RWPE1 (cell line): ENCODE data around the gene TTC28.
"Not testable (repeated sequence)": the region's sequence is repeated elsewhere in the genome, so short reads cannot be mapped to it uniquely, and the experiment has no call there.

Experiments
- CTCF ChIA-PET: fragments of 350-600 bp; sonication (Branson Sonifier 250); formaldehyde crosslinking; extraction: SDS; loops from one replicate; lab custom pipeline; 2021; lab: Yijun Ruan, JAX
- POLR2A ChIA-PET: fragments of 400-600 bp; formaldehyde crosslinking; extraction: SDS; loops from one replicate; lab custom pipeline; 2020; ENCODE audit warnings: antibody characterized with exemption; ENCODE audit not compliant: low non-redundant PET; lab: Yijun Ruan, JAX
- DNase-seq: peaks from one replicate; pipeline ENCODE4 v3.0.0; 2012; ENCODE audit warnings: low spot score
- H3K27ac ChIP-seq: fragments of 450-650 bp; 2 replicates; pipeline ENCODE4 v1.5.1; 2017
- TF ChIP-seq, protein P1 (sequence below): fragments of 450-650 bp; conservative IDR thresholded peaks from 2 replicates; pipeline ENCODE4 v1.5.1; 2017; ENCODE audit warnings: low read depth, mild to moderate bottlenecking

Gene TTC28

DNA sequence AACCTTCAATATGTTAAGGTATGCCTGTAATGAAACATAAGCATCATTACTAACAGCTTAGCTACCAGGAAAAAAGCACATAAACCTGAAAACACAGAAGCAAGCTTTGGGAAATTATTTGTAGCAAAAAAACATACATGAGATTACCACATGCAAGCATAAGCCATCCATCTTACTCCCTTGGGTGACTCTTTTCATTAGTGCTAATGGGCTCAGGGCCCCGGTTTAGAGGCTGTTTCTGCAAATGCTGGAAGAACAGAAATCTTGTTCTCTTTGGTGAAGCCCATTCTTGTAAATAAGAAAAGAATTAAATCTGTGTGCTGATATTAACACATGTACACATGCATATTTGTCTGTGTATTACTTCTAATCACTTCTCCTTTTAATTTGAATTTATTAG, 314.3 kb downstream of the TTC28 start:
- H3K27ac ChIP-seq = no peak overlapping the region
- no peak for DNase-seq
- TF ChIP-seq, protein P1, sequence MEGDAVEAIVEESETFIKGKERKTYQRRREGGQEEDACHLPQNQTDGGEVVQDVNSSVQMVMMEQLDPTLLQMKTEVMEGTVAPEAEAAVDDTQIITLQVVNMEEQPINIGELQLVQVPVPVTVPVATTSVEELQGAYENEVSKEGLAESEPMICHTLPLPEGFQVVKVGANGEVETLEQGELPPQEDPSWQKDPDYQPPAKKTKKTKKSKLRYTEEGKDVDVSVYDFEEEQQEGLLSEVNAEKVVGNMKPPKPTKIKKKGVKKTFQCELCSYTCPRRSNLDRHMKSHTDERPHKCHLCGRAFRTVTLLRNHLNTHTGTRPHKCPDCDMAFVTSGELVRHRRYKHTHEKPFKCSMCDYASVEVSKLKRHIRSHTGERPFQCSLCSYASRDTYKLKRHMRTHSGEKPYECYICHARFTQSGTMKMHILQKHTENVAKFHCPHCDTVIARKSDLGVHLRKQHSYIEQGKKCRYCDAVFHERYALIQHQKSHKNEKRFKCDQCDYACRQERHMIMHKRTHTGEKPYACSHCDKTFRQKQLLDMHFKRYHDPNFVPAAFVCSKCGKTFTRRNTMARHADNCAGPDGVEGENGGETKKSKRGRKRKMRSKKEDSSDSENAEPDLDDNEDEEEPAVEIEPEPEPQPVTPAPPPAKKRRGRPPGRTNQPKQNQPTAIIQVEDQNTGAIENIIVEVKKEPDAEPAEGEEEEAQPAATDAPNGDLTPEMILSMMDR = no peak
- ChIA-PET CTCF (no interaction called here), POLR2A (no interaction called here)

DNA sequence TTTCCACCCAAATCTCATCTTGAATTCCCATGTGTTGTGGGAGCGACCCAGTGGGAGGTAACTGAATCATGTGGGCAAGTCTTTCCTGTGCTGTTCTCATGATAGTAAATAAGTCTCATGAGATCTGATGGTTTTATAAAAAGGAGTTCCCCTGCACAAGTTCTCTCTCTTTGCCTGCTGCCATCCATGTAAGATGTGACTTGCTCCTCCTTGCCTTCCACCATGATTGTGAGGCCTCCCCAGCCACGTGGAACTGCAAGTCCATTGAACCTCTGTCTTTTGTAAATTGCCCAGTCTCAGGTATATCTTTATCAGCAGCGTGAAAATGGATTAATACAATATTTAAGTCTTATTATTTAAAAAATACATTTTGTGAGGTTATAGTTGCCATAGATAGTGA, 315.5 kb downstream of the TTC28 start:
- CTCF ChIA-PET, H3K27ac ChIP-seq, POLR2A ChIA-PET, DNase-seq: not testable (repeated sequence)

- DNase-seq = no peak
- ChIA-PET POLR2A (no interaction called here), CTCF (no interaction called here)
- TF ChIP-seq, protein P1 = no peak
- no peak overlapping the region for H3K27ac ChIP-seq
These were observed 318.7 kb downstream of the TTC28 start for GRCh38 chr22:28360939-28361338.

- ChIA-PET POLR2A (no interaction called here), CTCF (no interaction called here)
- H3K27ac ChIP-seq = no peak overlapping the region
- DNase-seq = no peak
- TF ChIP-seq, protein P1 = no peak
These were observed 321.3 kb downstream of the TTC28 start for GRCh38 chr22:28358312-28358711.

- TF ChIP-seq, protein P1 = no peak
- no peak for DNase-seq
- CTCF ChIA-PET = no interaction called here
- no peak overlapping the region for H3K27ac ChIP-seq
- POLR2A ChIA-PET = no interaction called here
These were observed 322.4 kb downstream of the TTC28 start for GRCh38 chr22:28357193-28357592.

GRCh38 chr22:28351476-28351875, 328.2 kb downstream of the TTC28 start:
- ChIA-PET POLR2A (no interaction called here), CTCF (interaction anchor here (0.7 kb wide), 1 partner anchor 894 kb away, joined by 3 read pairs; no protein-coding TSS in a partner anchor)
- H3K27ac ChIP-seq = no peak overlapping the region
- DNase-seq = no peak
- TF ChIP-seq, protein P1 = no peak

DNA sequence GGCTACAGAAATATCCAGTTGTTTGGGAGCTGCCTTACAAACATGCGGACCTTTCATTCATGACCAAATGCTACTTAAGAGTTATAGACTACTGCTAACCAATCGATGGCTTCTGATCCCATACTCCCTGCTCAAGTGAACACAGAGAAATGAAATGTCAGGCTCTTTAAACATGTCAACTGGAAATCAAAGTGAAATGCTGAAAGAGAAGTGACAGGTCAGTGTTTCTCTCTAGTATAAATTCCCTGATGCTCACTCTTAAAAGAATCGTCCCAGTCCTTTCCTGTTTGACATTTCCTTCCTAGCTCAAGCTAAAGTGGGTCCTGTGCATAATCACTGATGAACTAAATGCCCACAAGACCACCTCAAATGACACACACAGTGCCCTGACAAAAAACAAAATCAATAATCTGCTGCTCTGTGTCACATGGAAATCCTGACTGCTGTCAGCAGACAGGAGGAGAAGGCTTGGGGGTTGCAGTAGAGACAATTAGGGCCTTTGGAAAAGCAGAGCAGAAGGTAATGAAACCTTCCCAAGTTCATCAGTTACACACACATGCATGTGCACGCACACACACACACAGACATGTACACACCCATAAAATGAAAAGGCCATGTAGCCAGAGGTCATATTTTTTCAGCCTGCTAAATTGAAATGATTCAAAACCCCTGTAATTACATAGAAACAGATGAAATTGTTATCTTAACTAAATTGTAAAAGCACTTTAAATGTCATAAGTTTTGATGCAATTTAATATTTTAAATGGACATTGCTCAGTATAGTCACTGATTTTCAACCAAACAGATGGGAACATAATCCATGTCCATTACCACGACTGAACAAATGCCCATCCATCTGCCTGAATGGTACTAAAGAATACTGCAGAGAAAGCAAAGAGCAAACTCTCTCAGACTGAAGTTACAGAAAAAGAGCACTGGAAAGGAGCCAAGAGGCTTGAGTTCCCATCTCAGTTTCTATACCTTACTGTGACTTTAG, 330.7 kb downstream of the TTC28 start:
- H3K27ac ChIP-seq = no peak overlapping the region
- ChIA-PET POLR2A (no interaction called here), CTCF (no interaction called here)
- TF ChIP-seq, protein P1 = no peak
- DNase-seq = no peak
